B cell (primary cell): Measurements from ENCODE around the gene BCL11A. TPM values are rescaled to one million over a fixed set of nuclear protein-coding genes. Genes with fewer than 3 reads are reported as not detected.

Experiments
- ATAC-seq: fragments of 200-7000 bp; cut with Tn5 transposase; one replicate; pipeline ENCODE4 v1.10.0; 2021; ENCODE audit warnings: low read depth, mild to moderate bottlenecking, moderate number of reproducible peaks, moderate library complexity
- CTCF ChIA-PET: fragments of 350-600 bp; sonication (Branson Sonifier 250); formaldehyde crosslinking; loops from one replicate; lab custom pipeline; 2021; ENCODE audit warnings: antibody characterized with exemption, inconsistent platforms; lab: Charles Lee
- POLR2A ChIA-PET: fragments of 350-600 bp; sonication (Branson Sonifier 250); formaldehyde crosslinking; loops from one replicate; lab custom pipeline; 2021; ENCODE audit warnings: antibody characterized with exemption; lab: Charles Lee
- DNase-seq: peaks from one replicate; pipeline ENCODE4 v3.0.0; 2013
- H2AFZ ChIP-seq: 2 replicates; pipeline ENCODE4 v1.6.1; 2012; ENCODE audit warnings: mild to moderate bottlenecking, low read depth, low read length; ENCODE audit not compliant: insufficient read depth, poor library complexity, severe bottlenecking
- H3K27ac ChIP-seq, 2 donors: 1 replicate in 1 of 2; 2 replicates in 1 of 2; pipeline ENCODE4 v1.5.1; 2012 to 2013; ENCODE audit warnings: low read length in 2 of 2, mild to moderate bottlenecking in 2 of 2, moderate library complexity in 1 of 2
- H3K27me3 ChIP-seq, 4 experiments: fragments of 200-600 bp in 1 of 4; sonication (generic) in 1 of 4; replicated peaks in 1 of 4; 1 replicate in 2 of 4; 2 replicates in 2 of 4; pipeline versions ENCODE4 v1.6.1 to v1.7.0; 2013 to 2016; ENCODE audit warnings: low read length in 3 of 4, mild to moderate bottlenecking in 2 of 4, mixed read lengths in 1 of 4, moderate library complexity in 1 of 4; ENCODE audit not compliant: insufficient read depth in 4 of 4, control insufficient read depth in 3 of 4; ENCODE audit errors: control extremely low read depth in 1 of 4
- H3K36me3 ChIP-seq, 2 experiments: replicated peaks in 1 of 2; 1 replicate in 1 of 2; 2 replicates in 1 of 2; pipeline versions ENCODE4 v1.6.1 to v1.7.1; 2013; ENCODE audit warnings: low read length in 1 of 2; ENCODE audit not compliant: insufficient read depth in 2 of 2, control insufficient read depth in 1 of 2; ENCODE audit errors: control extremely low read depth in 1 of 2, extremely low read depth in 1 of 2
- H3K4me1 ChIP-seq, 2 donors: fragments of 200-600 bp in 1 of 2; sonication (generic) in 1 of 2; 1 replicate in 1 of 2; 2 replicates in 1 of 2; pipeline versions ENCODE4 v1.5.1 to v1.6.1; 2013 to 2017; ENCODE audit warnings: low read length in 2 of 2; ENCODE audit not compliant: control insufficient read depth in 2 of 2, insufficient read depth in 2 of 2
- H3K4me2 ChIP-seq: replicated peaks from 2 replicates; pipeline ENCODE3; 2012; ENCODE audit warnings: mild to moderate bottlenecking, low read depth, low read length; ENCODE audit not compliant: poor library complexity, severe bottlenecking
- H3K4me3 ChIP-seq, 5 experiments: fragments of 200-600 bp in 1 of 5; sonication (generic) in 1 of 5; 1 replicate in 3 of 5; 2 replicates in 2 of 5; pipeline versions ENCODE4 v1.5.1 to v1.7.0; 2011 to 2016; ENCODE audit warnings: low read length in 4 of 5, mild to moderate bottlenecking in 4 of 5, low read depth in 2 of 5, control low read depth in 1 of 5, moderate library complexity in 1 of 5; ENCODE audit not compliant: insufficient read depth in 1 of 5; ENCODE audit errors: control extremely low read depth in 1 of 5, extremely low read depth in 1 of 5
- H3K79me2 ChIP-seq: fragments of 200-600 bp; sonication (generic); one replicate; pipeline ENCODE4 v1.6.0; 2016; ENCODE audit warnings: low read length; ENCODE audit not compliant: control insufficient read depth, insufficient read depth
- H3K9ac ChIP-seq: fragments of 200-600 bp; sonication (generic); 2 replicates; pipeline ENCODE4 v1.6.1; 2017; ENCODE audit warnings: mild to moderate bottlenecking, low read length, moderate library complexity
- H3K9me3 ChIP-seq, 3 donors: one replicate each; pipeline versions ENCODE4 v1.6.1 to v1.7.1; 2013; ENCODE audit warnings: low read length in 2 of 3; ENCODE audit not compliant: control insufficient read depth in 2 of 3, insufficient read depth in 1 of 3; ENCODE audit errors: control extremely low read depth in 1 of 3
- H4K20me1 ChIP-seq: 2 replicates; pipeline ENCODE4 v1.6.0; 2012; ENCODE audit warnings: mild to moderate bottlenecking, low read length; ENCODE audit not compliant: insufficient read depth, control insufficient read depth, poor library complexity, severe bottlenecking
- H3K27ac Mint-ChIP-seq: one replicate; pipeline ENCODE4 v1.8.0; 2021; ENCODE audit warnings: mixed read lengths
- H3K27me3 Mint-ChIP-seq: one replicate; pipeline ENCODE4 v1.8.0; 2021; ENCODE audit warnings: mixed read lengths
- H3K4me1 Mint-ChIP-seq: one replicate; pipeline ENCODE4 v1.8.0; 2021; ENCODE audit warnings: mixed read lengths
- H3K4me3 Mint-ChIP-seq: one replicate; pipeline ENCODE4 v1.8.0; 2021; ENCODE audit warnings: mixed read lengths
- H3K9me3 Mint-ChIP-seq: one replicate; pipeline ENCODE4 v1.8.0; 2022; ENCODE audit warnings: mixed read lengths; ENCODE audit not compliant: insufficient read depth
- EZH2 ChIP-seq: IDR thresholded peaks from 2 replicates; pipeline ENCODE4 v1.6.1; 2012; ENCODE audit warnings: borderline replicate concordance, low read depth, mild to moderate bottlenecking, moderate library complexity, low read length; ENCODE audit not compliant: insufficient read depth, poor library complexity, severe bottlenecking
- WGBS: methylation state at CpG from one replicate; pipeline ENCODE4 v1.1.5; 2013; ENCODE audit warnings: missing lambda C conversion rate; ENCODE audit not compliant: insufficient coverage; 5-methylcytosine and 5-hydroxymethylcytosine counted together
- intact Hi-C: fragments of 100-400 bp; cut with micrococcal nuclease; formaldehyde crosslinking; loops from one replicate; pipeline ENCODE4 v1.10.0; 2022
- polyA plus RNA-seq: library from polyadenylated mRNA; depleted of rRNA; stranded (reverse); fragments of >200 nt; gene quantifications from 2 replicates; pipeline ENCODE4 v1.2.3, GENCODE V29; 2012
- total RNA-seq, 2 donors: library from RNA; stranded (reverse); fragments of 120-200 nt in 1 of 2; gene quantifications; 1 replicate in 1 of 2; 2 replicates in 1 of 2; pipeline versions ENCODE4 v1.2.3 to v1.2.4, GENCODE V29; 2013 to 2022
- TF ChIP-seq, protein P1 (sequence below): fragments of 200-600 bp; IDR thresholded peaks from one replicate; pipeline ENCODE4 v1.8.0; 2022; ENCODE audit warnings: antibody characterized with exemption, mild to moderate bottlenecking

Gene BCL11A
- total and polyA plus RNA-seq, 2 donors (not counting 1 experiment from before 2014, with no cell fraction given) = 81.8 to 383 TPM

GRCh38 chr2:60550178-60550983, 3.1 kb downstream of the BCL11A start:
- POLR2A ChIA-PET = interaction anchor here (0.5 to 3.6 kb wide), 24 partner anchors 8 to 1367 kb away, joined by 3 to 64 read pairs (median 5); no protein-coding TSS in a partner anchor
- H3K4me1 Mint-ChIP-seq = peaks cover 36% of the 10 kb centered on the region
- no peaks in the 10 kb centered on the region for H3K27me3 Mint-ChIP-seq
- peak overlapping the region; percentile 97 for H3K4me3 Mint-ChIP-seq
- Histone ChIP-seq H2AFZ (peak overlapping the region; percentile 74), H3K9me3 (no peaks in the 10 kb centered on the region), H3K27ac (peak overlapping the region; percentile 77 to 91), H3K9ac (peak overlapping the region; percentile 90), H3K4me1 (peaks cover 29 to 35% of the 10 kb centered on the region in 2 donors), H3K27me3 (no peaks in the 10 kb centered on the region), H3K79me2 (peaks cover 85% of the 10 kb centered on the region), H3K4me2 (peak overlapping the region; percentile 92), H3K36me3 (peaks cover 7 to 26% of the 10 kb centered on the region in 2 experiments), H4K20me1 (peaks cover 37% of the 10 kb centered on the region), H3K4me3 (peak overlapping the region; percentile 78 to 98 (median 88))
- DNase-seq (peak; percentile 94), ATAC-seq (peak; percentile 54)
- intact Hi-C loops = loop anchor here (1.0 to 10.0 kb wide), 5 partner anchors 66 to 334 kb away; partner anchors contain the start of gene REL
- WGBS = under 1% methylated on average over 24 of the region's 62 CpGs
- peak overlapping the region; percentile 91 for H3K27ac Mint-ChIP-seq
- no peaks in the 10 kb centered on the region for H3K9me3 Mint-ChIP-seq
- CTCF ChIA-PET = interaction anchor here (0.6 to 4.4 kb wide), 83 partner anchors 8 to 1788 kb away, joined by 3 to 46 read pairs (median 4); no protein-coding TSS in a partner anchor
- no peak for TF ChIP-seq EZH2
- TF ChIP-seq, protein P1, sequence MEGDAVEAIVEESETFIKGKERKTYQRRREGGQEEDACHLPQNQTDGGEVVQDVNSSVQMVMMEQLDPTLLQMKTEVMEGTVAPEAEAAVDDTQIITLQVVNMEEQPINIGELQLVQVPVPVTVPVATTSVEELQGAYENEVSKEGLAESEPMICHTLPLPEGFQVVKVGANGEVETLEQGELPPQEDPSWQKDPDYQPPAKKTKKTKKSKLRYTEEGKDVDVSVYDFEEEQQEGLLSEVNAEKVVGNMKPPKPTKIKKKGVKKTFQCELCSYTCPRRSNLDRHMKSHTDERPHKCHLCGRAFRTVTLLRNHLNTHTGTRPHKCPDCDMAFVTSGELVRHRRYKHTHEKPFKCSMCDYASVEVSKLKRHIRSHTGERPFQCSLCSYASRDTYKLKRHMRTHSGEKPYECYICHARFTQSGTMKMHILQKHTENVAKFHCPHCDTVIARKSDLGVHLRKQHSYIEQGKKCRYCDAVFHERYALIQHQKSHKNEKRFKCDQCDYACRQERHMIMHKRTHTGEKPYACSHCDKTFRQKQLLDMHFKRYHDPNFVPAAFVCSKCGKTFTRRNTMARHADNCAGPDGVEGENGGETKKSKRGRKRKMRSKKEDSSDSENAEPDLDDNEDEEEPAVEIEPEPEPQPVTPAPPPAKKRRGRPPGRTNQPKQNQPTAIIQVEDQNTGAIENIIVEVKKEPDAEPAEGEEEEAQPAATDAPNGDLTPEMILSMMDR = peak; percentile 80

DNA sequence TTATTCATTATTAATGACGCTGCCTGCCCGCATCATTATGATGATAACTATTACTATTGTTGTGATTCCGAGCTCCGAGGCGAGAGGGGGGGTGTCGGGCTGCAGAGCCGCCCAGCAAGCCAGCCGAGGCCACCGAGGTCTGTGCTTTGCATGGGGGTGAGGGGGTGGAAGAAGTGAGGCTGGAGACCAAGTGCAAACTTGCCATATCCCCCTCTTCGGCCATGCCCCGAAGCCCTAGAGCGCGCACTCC, 3.6 kb downstream of the BCL11A start:
- 0% methylated on average over 6 of the region's 13 CpGs for WGBS
- ATAC-seq (no peak), DNase-seq (no peak)
- peak overlapping the region; percentile 78 to 98 (median 88) for H3K4me3 ChIP-seq
- H3K27me3 ChIP-seq = no peaks in the 10 kb centered on the region
- peak overlapping the region; percentile 97 for H3K4me3 Mint-ChIP-seq
- H3K79me2 ChIP-seq = peaks cover 91% of the 10 kb centered on the region
- H3K4me1 Mint-ChIP-seq = peaks cover 41% of the 10 kb centered on the region
- H3K27ac Mint-ChIP-seq = peak overlapping the region; percentile 91
- H2AFZ ChIP-seq = peak overlapping the region; percentile 74
- peak overlapping the region; percentile 90 for H3K9ac ChIP-seq
- peaks cover 42% of the 10 kb centered on the region for H4K20me1 ChIP-seq
- CTCF ChIA-PET = interaction anchor here (0.6 to 4.4 kb wide), 79 partner anchors 9 to 1787 kb away, joined by 3 to 46 read pairs (median 4); no protein-coding TSS in a partner anchor
- H3K27me3 Mint-ChIP-seq = no peaks in the 10 kb centered on the region
- no peaks in the 10 kb centered on the region for H3K9me3 ChIP-seq
- peaks cover 7 to 31% of the 10 kb centered on the region in 2 experiments for H3K36me3 ChIP-seq
- H3K27ac ChIP-seq = peak overlapping the region; percentile 77 to 91
- no peak for TF ChIP-seq EZH2
- TF ChIP-seq, protein P1 = no peak
- peak overlapping the region; percentile 92 for H3K4me2 ChIP-seq
- POLR2A ChIA-PET = interaction anchor here (0.6 to 3.6 kb wide), 18 partner anchors 9 to 1248 kb away, joined by 3 to 64 read pairs (median 6); no protein-coding TSS in a partner anchor
- H3K9me3 Mint-ChIP-seq = no peaks in the 10 kb centered on the region
- intact Hi-C loops = loop anchor here (1.0 to 10.0 kb wide), 8 partner anchors 17 to 335 kb away; partner anchors contain the start of gene REL
- peaks cover 34 to 40% of the 10 kb centered on the region in 2 donors for H3K4me1 ChIP-seq
